H9 (cell line): Measurements from ENCODE around the gene AP1S1. TPM values are rescaled to one million over a fixed set of nuclear protein-coding genes. Genes with fewer than 3 reads are reported as not detected.
A peak's percentile ranks its signal among the peaks of the same experiment; 100 is the strongest.

Source experiments
- DNase-seq: peaks from one replicate; pipeline ENCODE4 v3.0.0-alpha.2; 2017
- H2AFZ ChIP-seq: one replicate; pipeline ENCODE4 v1.6.1; 2013; ENCODE audit warnings: mild to moderate bottlenecking, low read length, control low read depth, moderate library complexity
- H2AK5ac ChIP-seq: 2 replicates; pipeline ENCODE4 v1.6.1; 2013; ENCODE audit warnings: low read length, control low read depth, mixed read lengths; ENCODE audit not compliant: insufficient read length
- H2BK120ac ChIP-seq: one replicate; pipeline ENCODE4 v1.6.1; 2013; ENCODE audit warnings: low read depth, mild to moderate bottlenecking, low read length, control low read depth, inconsistent platforms; ENCODE audit not compliant: poor library complexity, severe bottlenecking
- H2BK12ac ChIP-seq: 2 replicates; pipeline ENCODE4 v1.6.1; 2013; ENCODE audit warnings: low read length, control low read depth, mixed read lengths, low read depth; ENCODE audit not compliant: insufficient read length
- H2BK15ac ChIP-seq: 2 replicates; pipeline ENCODE4 v1.6.1; 2013; ENCODE audit warnings: low read depth, low read length, control low read depth
- H2BK20ac ChIP-seq: one replicate; pipeline ENCODE4 v1.6.1; 2013; ENCODE audit warnings: low read depth, mild to moderate bottlenecking, low read length, control low read depth, inconsistent platforms; ENCODE audit not compliant: poor library complexity, severe bottlenecking
- H2BK5ac ChIP-seq: 2 replicates; pipeline ENCODE4 v1.6.1; 2013; ENCODE audit warnings: low read length, control low read depth, mixed read lengths; ENCODE audit not compliant: insufficient read length
- H3K14ac ChIP-seq: 2 replicates; pipeline ENCODE4 v1.6.1; 2013; ENCODE audit warnings: low read length, control low read depth; ENCODE audit not compliant: insufficient read depth
- H3K18ac ChIP-seq: 2 replicates; pipeline ENCODE4 v1.6.1; 2013; ENCODE audit warnings: low read depth, mild to moderate bottlenecking, mixed read lengths, low read length, control low read depth; ENCODE audit not compliant: insufficient read length
- H3K23ac ChIP-seq: 2 replicates; pipeline ENCODE4 v1.6.1; 2013; ENCODE audit warnings: low read length, control low read depth, mixed read lengths, low read depth; ENCODE audit not compliant: insufficient read length
- H3K23me2 ChIP-seq: 2 replicates; pipeline ENCODE4 v1.6.1; 2013; ENCODE audit warnings: low read depth, mild to moderate bottlenecking, mixed read lengths, low read length, control low read depth; ENCODE audit not compliant: insufficient read length, poor library complexity, severe bottlenecking
- H3K27ac ChIP-seq: 2 replicates; pipeline ENCODE4 v1.5.1; 2013; ENCODE audit warnings: low read length, control low read depth, mixed read lengths, low read depth; ENCODE audit not compliant: insufficient read length
- H3K27me3 ChIP-seq: 2 replicates; pipeline ENCODE4 v1.6.1; 2013; ENCODE audit warnings: low read length, control low read depth, inconsistent platforms; ENCODE audit not compliant: insufficient read depth
- H3K4ac ChIP-seq: 2 replicates; pipeline ENCODE4 v1.6.1; 2013; ENCODE audit warnings: low read depth, mild to moderate bottlenecking, control low read depth, inconsistent platforms, low read length, moderate library complexity
- H3K4me1 ChIP-seq: 2 replicates; pipeline ENCODE4 v1.6.1; 2013; ENCODE audit warnings: low read length, control low read depth, inconsistent platforms; ENCODE audit not compliant: insufficient read depth
- H3K4me2 ChIP-seq: 2 replicates; pipeline ENCODE4 v1.6.1; 2013; ENCODE audit warnings: low read length, control low read depth, mixed read lengths; ENCODE audit not compliant: insufficient read length, insufficient read depth
- H3K56ac ChIP-seq: 2 replicates; pipeline ENCODE4 v1.6.1; 2013; ENCODE audit warnings: low read depth, mild to moderate bottlenecking, mixed read lengths, low read length, control low read depth; ENCODE audit not compliant: insufficient read length
- H3K79me1 ChIP-seq: 2 replicates; pipeline ENCODE4 v1.6.1; 2013; ENCODE audit warnings: low read depth, mild to moderate bottlenecking, moderate library complexity, low read length, control low read depth, inconsistent platforms; ENCODE audit not compliant: insufficient read depth, poor library complexity, severe bottlenecking
- H3K79me2 ChIP-seq: 2 replicates; pipeline ENCODE4 v1.6.1; 2013; ENCODE audit warnings: low read length, control low read depth, inconsistent platforms; ENCODE audit not compliant: insufficient read depth
- H3K9ac ChIP-seq: 2 replicates; pipeline ENCODE4 v1.6.1; 2013; ENCODE audit warnings: low read length, control low read depth, mixed read lengths; ENCODE audit not compliant: insufficient read length; ENCODE audit errors: extremely low read depth
- H3K9me3 ChIP-seq: one replicate; pipeline ENCODE4 v1.6.1; 2013; ENCODE audit warnings: low read depth, low read length, inconsistent platforms; ENCODE audit not compliant: control insufficient read depth
- H3T11ph ChIP-seq: one replicate; pipeline ENCODE4 v1.6.1; 2013; ENCODE audit warnings: mild to moderate bottlenecking, low read length, control low read depth, inconsistent platforms
- H4K20me1 ChIP-seq: one replicate; pipeline ENCODE4 v1.6.1; 2013; ENCODE audit not compliant: control insufficient read depth, insufficient read length, insufficient read depth
- H4K5ac ChIP-seq: 2 replicates; pipeline ENCODE4 v1.6.1; 2013; ENCODE audit warnings: low read depth, mild to moderate bottlenecking, mixed read lengths, low read length, control low read depth; ENCODE audit not compliant: insufficient read length
- H4K8ac ChIP-seq: replicated peaks from 2 replicates; pipeline ENCODE4 v1.6.1; 2013; ENCODE audit warnings: low read length, control low read depth, mixed read lengths, low read depth; ENCODE audit not compliant: insufficient read length
- H4K91ac ChIP-seq: 2 replicates; pipeline ENCODE4 v1.6.1; 2013; ENCODE audit warnings: low read depth, mild to moderate bottlenecking, moderate library complexity, mixed read lengths, low read length, control low read depth; ENCODE audit not compliant: insufficient read length
- H3K27ac Mint-ChIP-seq, 3 experiments: 2 replicates in 2 of 3; 3 replicates in 1 of 3; pipeline ENCODE4 v1.8.0; 2020 to 2021; ENCODE audit warnings: mixed read lengths in 3 of 3, mild to moderate bottlenecking in 1 of 3, moderate library complexity in 1 of 3
- H3K27me3 Mint-ChIP-seq: 2 replicates; pipeline ENCODE4 v1.8.0; 2021; ENCODE audit warnings: low read depth, mild to moderate bottlenecking, moderate library complexity, mixed read lengths
- H3K36me3 Mint-ChIP-seq, 3 experiments: 2 replicates in 2 of 3; 3 replicates in 1 of 3; pipeline ENCODE4 v1.8.0; 2020 to 2021; ENCODE audit warnings: low read depth in 3 of 3, mixed read lengths in 3 of 3; ENCODE audit not compliant: insufficient read depth in 1 of 3
- H3K4me1 Mint-ChIP-seq, 2 experiments: 2 replicates each; pipeline ENCODE4 v1.8.0; 2020; ENCODE audit warnings: mixed read lengths in 2 of 2
- H3K4me3 Mint-ChIP-seq, 2 experiments: 2 replicates in 1 of 2; 3 replicates in 1 of 2; pipeline ENCODE4 v1.8.0; 2020 to 2021; ENCODE audit warnings: mild to moderate bottlenecking in 2 of 2, mixed read lengths in 2 of 2, moderate library complexity in 1 of 2
- H3K9me3 Mint-ChIP-seq, 2 experiments: 2 replicates in 1 of 2; 3 replicates in 1 of 2; pipeline ENCODE4 v1.8.0; 2020; ENCODE audit warnings: mild to moderate bottlenecking in 2 of 2, mixed read lengths in 2 of 2, moderate library complexity in 1 of 2
- CTCF ChIP-seq: fragments of 200-600 bp; sonication (generic); conservative IDR thresholded peaks from 3 replicates; pipeline ENCODE4 v1.8.0; 2021; ENCODE audit warnings: antibody characterized with exemption, mild to moderate bottlenecking
- WGBS: extraction: QIAGEN DNeasy Blood & Tissue Kit; methylation state at CpG from one replicate; pipeline ENCODE4 v1.1.7; 2013; ENCODE audit warnings: missing lambda C conversion rate, low lambda C conversion rate, mixed read lengths; ENCODE audit not compliant: insufficient read length; ENCODE audit errors: extremely low coverage; 5-methylcytosine and 5-hydroxymethylcytosine counted together
- total RNA-seq: library from RNA; stranded (reverse); gene quantifications from 2 replicates; pipeline ENCODE4 v1.2.1, GENCODE V29; 2021

The AP1S1 gene
- total RNA-seq, 1 experiment from 2014 or later, result 65.2 TPM

GRCh38 chr7:101169838-101170551, 15.7 kb downstream of the AP1S1 start:
- Histone ChIP-seq H2AFZ (no peak overlapping the region), H3K56ac (no peak overlapping the region), H3K79me1 (no peaks in the 10 kb centered on the region), H2BK12ac (no peak overlapping the region), H4K5ac (no peak overlapping the region), H2AK5ac (no peak overlapping the region), H2BK5ac (no peak overlapping the region), H3K27ac (no peak overlapping the region), H4K8ac (no peak overlapping the region), H4K91ac (no peak overlapping the region), H3T11ph (no peak overlapping the region), H3K23ac (no peak overlapping the region), H3K4ac (no peak overlapping the region), H2BK15ac (no peak overlapping the region), H2BK20ac (no peak overlapping the region), H3K4me2 (peak overlapping the region; percentile 63), H3K18ac (no peak overlapping the region), H3K9ac (no peak overlapping the region), H4K20me1 (no peaks in the 10 kb centered on the region), H3K79me2 (no peaks in the 10 kb centered on the region), H3K14ac (no peak overlapping the region), H3K23me2 (peaks cover 55% of the 10 kb centered on the region), H3K27me3 (peaks cover 50% of the 10 kb centered on the region), H2BK120ac (no peak overlapping the region), H3K9me3 (no peaks in the 10 kb centered on the region), H3K4me1 (peaks cover 13% of the 10 kb centered on the region; the same call in 1 of the 2 replicates)
- Mint-ChIP-seq H3K27ac (no peak overlapping the region), H3K36me3 (no peaks in the 10 kb centered on the region), H3K4me1 (peaks cover 63 to 76% of the 10 kb centered on the region in 2 experiments), H3K9me3 (no peaks in the 10 kb centered on the region; a peak in 2 of 5 replicates), H3K27me3 (peaks cover 96% of the 10 kb centered on the region), H3K4me3 (peak overlapping the region; percentile 79 to 87)
- peak; percentile 81 for DNase-seq
- WGBS, result no CpG with 5 or more reads among the region's 33 CpGs
- TF ChIP-seq CTCF, result peak; percentile 90
